Measurements from ENCODE around the gene SLC7A6. TPM values are rescaled to one million over a fixed set of nuclear protein-coding genes. Genes with fewer than 3 reads are reported as not detected.

SLC7A6 gene
- total and polyA plus RNA-seq, 2 of the 13 experiments (the other 11 are each of a cell fraction or from before 2014, with no cell fraction given) = 35.8 to 70.8 TPM

DNA sequence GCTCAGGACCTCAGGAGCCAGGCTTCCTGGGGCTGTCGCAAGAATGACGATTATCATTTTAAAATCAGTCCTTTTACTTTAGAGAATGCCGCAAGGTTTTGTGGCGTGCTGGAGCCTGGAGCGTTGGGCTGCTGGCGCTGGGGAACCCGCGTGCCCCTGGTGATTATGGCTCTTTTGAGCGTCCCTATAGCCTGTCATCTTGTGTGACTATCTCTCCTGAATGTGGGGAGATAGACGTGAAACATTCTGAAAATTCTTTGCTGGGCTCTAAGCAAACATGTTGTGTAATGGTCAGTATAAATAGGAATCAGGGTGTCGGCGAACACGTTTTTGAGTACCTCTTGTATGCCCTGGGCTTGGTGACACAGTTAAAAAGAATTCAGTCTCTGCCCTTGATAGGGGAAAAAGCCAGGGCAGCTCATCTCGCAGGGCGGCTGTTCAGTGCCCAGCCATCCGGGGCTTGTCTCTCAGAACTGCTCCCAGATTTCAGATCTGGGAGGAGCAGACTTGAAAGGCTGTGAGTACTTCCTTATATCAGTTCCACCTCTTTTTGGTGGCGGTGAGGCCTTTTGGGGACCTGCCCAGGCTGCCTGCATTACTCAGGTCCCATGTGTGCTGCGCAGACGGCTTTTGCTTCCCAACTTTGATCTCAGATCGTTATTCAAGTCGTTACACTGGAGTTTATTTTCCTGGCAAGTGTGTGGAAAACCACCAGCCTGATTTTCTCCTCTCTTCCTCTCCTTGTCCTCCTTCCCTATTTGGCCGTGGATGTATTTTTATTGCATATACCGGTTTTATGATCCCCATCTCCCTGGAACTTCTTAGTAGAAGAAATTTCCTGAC lies 973 bp downstream of the SLC7A6 start (continued):
- TF ChIP-seq ATM (IDR thresholded peaks at IDR 0.05; ENCODE audit: borderline replicate concordance) (peak; percentile 63; the same call in 1 of the 2 replicates), MED13 (CRISPR knock-in tag; IDR thresholded peaks at IDR 0.05) (peak; percentile 67; the same call in 1 of the 2 replicates), HNRNPUL1 (IDR thresholded peaks at IDR 0.05; ENCODE audit: low read depth, low read length) (no peak), RAD21 (CRISPR knock-in tag; IDR thresholded peaks at IDR 0.05) (0 out of 2 replicates have a peak, but pooled peaks have one; percentile 8), ZNF263 (CRISPR knock-in tag; IDR thresholded peaks at IDR 0.05) (peak; percentile 21; the same call in 1 of the 2 replicates), DR1 (CRISPR knock-in tag; IDR thresholded peaks at IDR 0.05) (peak; percentile 59), SAFB2 (CRISPR knock-in tag; IDR thresholded peaks at IDR 0.05; ENCODE audit: borderline replicate concordance, low read depth) (no peak), ZBTB7B (CRISPR knock-in tag; IDR thresholded peaks at IDR 0.05) (peak; percentile 73)
- TF ChIP-seq, protein P1, sequence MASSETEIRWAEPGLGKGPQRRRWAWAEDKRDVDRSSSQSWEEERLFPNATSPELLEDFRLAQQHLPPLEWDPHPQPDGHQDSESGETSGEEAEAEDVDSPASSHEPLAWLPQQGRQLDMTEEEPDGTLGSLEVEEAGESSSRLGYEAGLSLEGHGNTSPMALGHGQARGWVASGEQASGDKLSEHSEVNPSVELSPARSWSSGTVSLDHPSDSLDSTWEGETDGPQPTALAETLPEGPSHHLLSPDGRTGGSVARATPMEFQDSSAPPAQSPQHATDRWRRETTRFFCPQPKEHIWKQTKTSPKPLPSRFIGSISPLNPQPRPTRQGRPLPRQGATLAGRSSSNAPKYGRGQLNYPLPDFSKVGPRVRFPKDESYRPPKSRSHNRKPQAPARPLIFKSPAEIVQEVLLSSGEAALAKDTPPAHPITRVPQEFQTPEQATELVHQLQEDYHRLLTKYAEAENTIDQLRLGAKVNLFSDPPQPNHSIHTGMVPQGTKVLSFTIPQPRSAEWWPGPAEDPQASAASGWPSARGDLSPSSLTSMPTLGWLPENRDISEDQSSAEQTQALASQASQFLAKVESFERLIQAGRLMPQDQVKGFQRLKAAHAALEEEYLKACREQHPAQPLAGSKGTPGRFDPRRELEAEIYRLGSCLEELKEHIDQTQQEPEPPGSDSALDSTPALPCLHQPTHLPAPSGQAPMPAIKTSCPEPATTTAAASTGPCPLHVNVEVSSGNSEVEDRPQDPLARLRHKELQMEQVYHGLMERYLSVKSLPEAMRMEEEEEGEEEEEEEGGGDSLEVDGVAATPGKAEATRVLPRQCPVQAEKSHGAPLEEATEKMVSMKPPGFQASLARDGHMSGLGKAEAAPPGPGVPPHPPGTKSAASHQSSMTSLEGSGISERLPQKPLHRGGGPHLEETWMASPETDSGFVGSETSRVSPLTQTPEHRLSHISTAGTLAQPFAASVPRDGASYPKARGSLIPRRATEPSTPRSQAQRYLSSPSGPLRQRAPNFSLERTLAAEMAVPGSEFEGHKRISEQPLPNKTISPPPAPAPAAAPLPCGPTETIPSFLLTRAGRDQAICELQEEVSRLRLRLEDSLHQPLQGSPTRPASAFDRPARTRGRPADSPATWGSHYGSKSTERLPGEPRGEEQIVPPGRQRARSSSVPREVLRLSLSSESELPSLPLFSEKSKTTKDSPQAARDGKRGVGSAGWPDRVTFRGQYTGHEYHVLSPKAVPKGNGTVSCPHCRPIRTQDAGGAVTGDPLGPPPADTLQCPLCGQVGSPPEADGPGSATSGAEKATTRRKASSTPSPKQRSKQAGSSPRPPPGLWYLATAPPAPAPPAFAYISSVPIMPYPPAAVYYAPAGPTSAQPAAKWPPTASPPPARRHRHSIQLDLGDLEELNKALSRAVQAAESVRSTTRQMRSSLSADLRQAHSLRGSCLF (CRISPR knock-in tag; IDR thresholded peaks at IDR 0.05; ENCODE audit: borderline replicate concordance) = no peak
- TF ChIP-seq, protein P2, sequence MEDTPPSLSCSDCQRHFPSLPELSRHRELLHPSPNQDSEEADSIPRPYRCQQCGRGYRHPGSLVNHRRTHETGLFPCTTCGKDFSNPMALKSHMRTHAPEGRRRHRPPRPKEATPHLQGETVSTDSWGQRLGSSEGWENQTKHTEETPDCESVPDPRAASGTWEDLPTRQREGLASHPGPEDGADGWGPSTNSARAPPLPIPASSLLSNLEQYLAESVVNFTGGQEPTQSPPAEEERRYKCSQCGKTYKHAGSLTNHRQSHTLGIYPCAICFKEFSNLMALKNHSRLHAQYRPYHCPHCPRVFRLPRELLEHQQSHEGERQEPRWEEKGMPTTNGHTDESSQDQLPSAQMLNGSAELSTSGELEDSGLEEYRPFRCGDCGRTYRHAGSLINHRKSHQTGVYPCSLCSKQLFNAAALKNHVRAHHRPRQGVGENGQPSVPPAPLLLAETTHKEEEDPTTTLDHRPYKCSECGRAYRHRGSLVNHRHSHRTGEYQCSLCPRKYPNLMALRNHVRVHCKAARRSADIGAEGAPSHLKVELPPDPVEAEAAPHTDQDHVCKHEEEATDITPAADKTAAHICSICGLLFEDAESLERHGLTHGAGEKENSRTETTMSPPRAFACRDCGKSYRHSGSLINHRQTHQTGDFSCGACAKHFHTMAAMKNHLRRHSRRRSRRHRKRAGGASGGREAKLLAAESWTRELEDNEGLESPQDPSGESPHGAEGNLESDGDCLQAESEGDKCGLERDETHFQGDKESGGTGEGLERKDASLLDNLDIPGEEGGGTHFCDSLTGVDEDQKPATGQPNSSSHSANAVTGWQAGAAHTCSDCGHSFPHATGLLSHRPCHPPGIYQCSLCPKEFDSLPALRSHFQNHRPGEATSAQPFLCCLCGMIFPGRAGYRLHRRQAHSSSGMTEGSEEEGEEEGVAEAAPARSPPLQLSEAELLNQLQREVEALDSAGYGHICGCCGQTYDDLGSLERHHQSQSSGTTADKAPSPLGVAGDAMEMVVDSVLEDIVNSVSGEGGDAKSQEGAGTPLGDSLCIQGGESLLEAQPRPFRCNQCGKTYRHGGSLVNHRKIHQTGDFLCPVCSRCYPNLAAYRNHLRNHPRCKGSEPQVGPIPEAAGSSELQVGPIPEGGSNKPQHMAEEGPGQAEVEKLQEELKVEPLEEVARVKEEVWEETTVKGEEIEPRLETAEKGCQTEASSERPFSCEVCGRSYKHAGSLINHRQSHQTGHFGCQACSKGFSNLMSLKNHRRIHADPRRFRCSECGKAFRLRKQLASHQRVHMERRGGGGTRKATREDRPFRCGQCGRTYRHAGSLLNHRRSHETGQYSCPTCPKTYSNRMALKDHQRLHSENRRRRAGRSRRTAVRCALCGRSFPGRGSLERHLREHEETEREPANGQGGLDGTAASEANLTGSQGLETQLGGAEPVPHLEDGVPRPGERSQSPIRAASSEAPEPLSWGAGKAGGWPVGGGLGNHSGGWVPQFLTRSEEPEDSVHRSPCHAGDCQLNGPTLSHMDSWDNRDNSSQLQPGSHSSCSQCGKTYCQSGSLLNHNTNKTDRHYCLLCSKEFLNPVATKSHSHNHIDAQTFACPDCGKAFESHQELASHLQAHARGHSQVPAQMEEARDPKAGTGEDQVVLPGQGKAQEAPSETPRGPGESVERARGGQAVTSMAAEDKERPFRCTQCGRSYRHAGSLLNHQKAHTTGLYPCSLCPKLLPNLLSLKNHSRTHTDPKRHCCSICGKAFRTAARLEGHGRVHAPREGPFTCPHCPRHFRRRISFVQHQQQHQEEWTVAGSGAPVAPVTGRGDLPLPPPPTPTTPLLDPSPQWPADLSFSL (CRISPR knock-in tag; IDR thresholded peaks at IDR 0.05) = no peak
- TF ChIP-seq, protein P3, sequence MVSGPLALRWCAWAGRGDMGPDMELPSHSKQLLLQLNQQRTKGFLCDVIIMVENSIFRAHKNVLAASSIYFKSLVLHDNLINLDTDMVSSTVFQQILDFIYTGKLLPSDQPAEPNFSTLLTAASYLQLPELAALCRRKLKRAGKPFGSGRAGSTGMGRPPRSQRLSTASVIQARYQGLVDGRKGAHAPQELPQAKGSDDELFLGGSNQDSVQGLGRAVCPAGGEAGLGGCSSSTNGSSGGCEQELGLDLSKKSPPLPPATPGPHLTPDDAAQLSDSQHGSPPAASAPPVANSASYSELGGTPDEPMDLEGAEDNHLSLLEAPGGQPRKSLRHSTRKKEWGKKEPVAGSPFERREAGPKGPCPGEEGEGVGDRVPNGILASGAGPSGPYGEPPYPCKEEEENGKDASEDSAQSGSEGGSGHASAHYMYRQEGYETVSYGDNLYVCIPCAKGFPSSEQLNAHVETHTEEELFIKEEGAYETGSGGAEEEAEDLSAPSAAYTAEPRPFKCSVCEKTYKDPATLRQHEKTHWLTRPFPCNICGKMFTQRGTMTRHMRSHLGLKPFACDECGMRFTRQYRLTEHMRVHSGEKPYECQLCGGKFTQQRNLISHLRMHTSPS (CRISPR knock-in tag; IDR thresholded peaks at IDR 0.05; ENCODE audit: low read depth) = peak; percentile 89
- TF ChIP-seq, protein P4, sequence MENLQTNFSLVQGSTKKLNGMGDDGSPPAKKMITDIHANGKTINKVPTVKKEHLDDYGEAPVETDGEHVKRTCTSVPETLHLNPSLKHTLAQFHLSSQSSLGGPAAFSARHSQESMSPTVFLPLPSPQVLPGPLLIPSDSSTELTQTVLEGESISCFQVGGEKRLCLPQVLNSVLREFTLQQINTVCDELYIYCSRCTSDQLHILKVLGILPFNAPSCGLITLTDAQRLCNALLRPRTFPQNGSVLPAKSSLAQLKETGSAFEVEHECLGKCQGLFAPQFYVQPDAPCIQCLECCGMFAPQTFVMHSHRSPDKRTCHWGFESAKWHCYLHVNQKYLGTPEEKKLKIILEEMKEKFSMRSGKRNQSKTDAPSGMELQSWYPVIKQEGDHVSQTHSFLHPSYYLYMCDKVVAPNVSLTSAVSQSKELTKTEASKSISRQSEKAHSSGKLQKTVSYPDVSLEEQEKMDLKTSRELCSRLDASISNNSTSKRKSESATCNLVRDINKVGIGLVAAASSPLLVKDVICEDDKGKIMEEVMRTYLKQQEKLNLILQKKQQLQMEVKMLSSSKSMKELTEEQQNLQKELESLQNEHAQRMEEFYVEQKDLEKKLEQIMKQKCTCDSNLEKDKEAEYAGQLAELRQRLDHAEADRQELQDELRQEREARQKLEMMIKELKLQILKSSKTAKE (CRISPR knock-in tag; IDR thresholded peaks at IDR 0.05; ENCODE audit: borderline replicate concordance) = peak; percentile 86; the same call in 1 of the 2 replicates
